ENCODE measurements around the gene ATM.
A peak's percentile ranks its signal among the peaks of the same experiment; 100 is the strongest.

The ATM gene

DNA sequence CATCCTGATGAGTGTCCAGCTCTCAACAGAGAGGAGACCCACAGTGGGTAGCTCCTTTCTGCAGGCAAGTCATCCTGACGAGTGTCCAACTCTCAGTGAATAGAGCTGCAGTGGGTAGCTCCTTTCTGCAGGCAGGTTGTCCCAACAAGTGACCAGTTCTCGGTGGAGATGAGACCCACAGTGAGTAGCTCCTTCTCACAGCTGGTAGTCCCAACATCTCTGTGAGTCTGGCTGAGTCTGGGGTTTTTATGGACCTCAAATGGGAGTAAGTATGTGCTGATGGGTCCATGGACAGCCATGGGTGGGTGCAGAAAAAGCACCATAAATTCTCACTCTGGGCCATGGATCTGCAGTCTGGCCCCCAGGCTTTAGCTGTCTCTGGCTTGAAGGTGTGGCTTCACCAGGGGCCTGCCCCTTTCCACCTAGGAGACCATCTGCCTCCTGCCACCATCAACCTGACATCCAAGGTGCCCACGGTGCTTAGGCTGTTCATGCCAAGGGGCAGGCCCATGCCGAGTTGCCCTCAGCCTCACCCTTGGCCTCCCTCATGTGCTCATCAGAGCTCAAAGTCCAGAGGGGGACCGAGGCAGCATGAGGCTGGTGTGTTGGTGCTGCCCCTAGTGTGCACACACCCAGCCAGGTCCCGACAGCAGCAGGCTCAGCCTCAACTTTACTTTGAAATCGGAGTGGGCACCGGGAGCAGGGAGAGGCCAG, 15.7 kb upstream of the ATM start:
- no peak overlapping the region for H3K4me3 ChIP-seq (ENCODE audit: low read depth, low read length)
- H3K4me1 ChIP-seq (ENCODE audit: control insufficient read depth, insufficient read depth, low read length), result no peaks in the 10 kb centered on the region
- H3K9me3 ChIP-seq (ENCODE audit: control insufficient read depth, insufficient read depth, low read length), result no peaks in the 10 kb centered on the region
- peaks cover 28% of the 10 kb centered on the region for H3K36me3 ChIP-seq (ENCODE audit: control insufficient read depth, insufficient read depth, low read length)
- no peak overlapping the region for H3K9ac ChIP-seq (ENCODE audit: low read depth, low read length)
- no peaks in the 10 kb centered on the region for H3K27me3 ChIP-seq (ENCODE audit: control insufficient read depth, insufficient read depth, low read length)

DNA sequence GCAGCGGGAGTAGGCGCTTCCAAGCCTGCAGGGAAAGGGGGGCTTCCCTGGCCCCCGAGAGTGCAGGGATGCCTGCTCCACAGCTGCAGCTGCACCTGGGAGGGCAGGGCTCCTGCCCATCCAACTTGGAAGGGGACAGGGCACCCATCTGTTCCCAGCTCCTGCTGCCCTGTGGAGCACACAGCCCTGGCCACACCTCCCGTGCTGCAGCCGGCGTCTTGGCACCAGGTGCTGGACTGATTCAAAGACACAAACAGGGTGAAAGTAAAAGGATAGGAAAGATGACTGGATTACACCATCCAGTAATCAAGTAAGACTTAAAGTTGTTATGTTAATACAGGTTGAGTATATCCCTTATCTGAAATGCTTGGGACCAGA, 15.2 kb upstream of the ATM start:
- Histone ChIP-seq H3K4me1 (ENCODE audit: control insufficient read depth, insufficient read depth, low read length) (no peaks in the 10 kb centered on the region), H3K27me3 (ENCODE audit: control insufficient read depth, insufficient read depth, low read length) (no peaks in the 10 kb centered on the region), H3K36me3 (ENCODE audit: control insufficient read depth, insufficient read depth, low read length) (peaks cover 28% of the 10 kb centered on the region), H3K9me3 (ENCODE audit: control insufficient read depth, insufficient read depth, low read length) (no peaks in the 10 kb centered on the region), H3K4me3 (ENCODE audit: low read depth, low read length) (no peak overlapping the region), H3K9ac (ENCODE audit: low read depth, low read length) (no peak overlapping the region)

DNA sequence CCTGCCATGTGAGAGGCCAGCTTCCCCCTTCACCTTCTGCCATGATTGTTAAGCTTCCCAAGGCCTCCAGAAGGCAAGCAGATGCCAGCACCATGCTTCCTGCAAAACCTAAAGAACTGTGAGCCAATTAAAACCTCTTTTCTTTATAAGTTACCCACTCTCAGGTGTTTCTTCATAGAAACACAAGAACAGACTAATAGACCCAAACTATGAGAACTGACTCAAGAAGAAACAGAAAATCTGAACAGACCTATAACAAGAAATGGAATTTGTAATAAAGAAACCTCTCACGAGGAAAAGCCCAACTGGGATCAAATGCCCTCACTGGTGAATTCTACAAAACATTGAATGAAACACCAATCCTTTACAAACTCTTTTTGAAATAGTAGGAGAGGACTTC, 12.4 kb upstream of the ATM start:
- H3K9me3 ChIP-seq (ENCODE audit: control insufficient read depth, insufficient read depth, low read length), result no peaks in the 10 kb centered on the region
- H3K4me1 ChIP-seq (ENCODE audit: control insufficient read depth, insufficient read depth, low read length), result no peaks in the 10 kb centered on the region
- H3K4me3 ChIP-seq (ENCODE audit: low read depth, low read length), result no peak overlapping the region
- peaks cover 20% of the 10 kb centered on the region for H3K36me3 ChIP-seq (ENCODE audit: control insufficient read depth, insufficient read depth, low read length)
- no peak overlapping the region for H3K9ac ChIP-seq (ENCODE audit: low read depth, low read length)
- H3K27me3 ChIP-seq (ENCODE audit: control insufficient read depth, insufficient read depth, low read length), result no peaks in the 10 kb centered on the region

DNA sequence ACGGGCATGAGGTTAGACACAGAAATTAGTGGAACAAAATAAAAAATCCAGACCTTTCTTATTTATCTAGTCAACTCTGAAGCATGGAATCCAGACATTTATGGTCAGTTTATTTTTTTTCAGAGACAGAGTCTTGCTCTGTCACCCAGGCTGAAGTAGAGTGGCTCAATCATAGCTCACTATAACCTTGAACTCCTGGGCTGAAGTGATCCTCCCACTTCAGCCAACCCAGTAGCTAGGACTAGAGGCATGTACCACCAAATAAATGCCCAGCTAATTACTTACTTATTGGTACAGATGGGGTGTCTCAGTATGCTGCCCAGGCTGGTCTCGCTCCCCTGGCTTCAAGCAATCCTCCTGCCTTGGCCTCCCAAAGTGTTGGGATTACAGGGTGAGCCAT, 9.1 kb upstream of the ATM start:
- Histone ChIP-seq H3K4me3 (ENCODE audit: low read depth, low read length) (no peak overlapping the region), H3K4me1 (ENCODE audit: control insufficient read depth, insufficient read depth, low read length) (no peaks in the 10 kb centered on the region), H3K9ac (ENCODE audit: low read depth, low read length) (no peak overlapping the region), H3K9me3 (ENCODE audit: control insufficient read depth, insufficient read depth, low read length) (no peaks in the 10 kb centered on the region), H3K36me3 (ENCODE audit: control insufficient read depth, insufficient read depth, low read length) (peaks cover 3% of the 10 kb centered on the region), H3K27me3 (ENCODE audit: control insufficient read depth, insufficient read depth, low read length) (no peaks in the 10 kb centered on the region)

DNA sequence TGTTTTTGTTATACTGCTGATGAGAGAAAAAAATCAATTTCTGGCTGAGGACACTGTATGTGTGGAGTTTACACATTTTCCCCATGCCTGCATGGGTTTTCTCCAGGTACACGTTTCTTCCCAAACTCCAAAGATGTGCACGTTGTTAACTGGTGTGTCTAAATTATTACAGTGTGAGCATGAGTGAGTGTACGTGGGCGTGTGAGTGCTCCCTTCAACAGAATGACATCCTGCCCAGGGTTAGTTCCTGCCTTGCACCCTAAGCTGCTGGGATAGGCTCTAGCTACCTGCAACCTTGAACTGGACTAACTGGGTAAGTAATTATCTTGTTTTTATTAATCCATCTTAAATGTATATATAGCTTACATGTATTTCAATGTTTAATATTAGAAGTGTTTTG, 5.9 kb upstream of the ATM start:
- no peak overlapping the region for H3K9ac ChIP-seq (ENCODE audit: low read depth, low read length)

DNA sequence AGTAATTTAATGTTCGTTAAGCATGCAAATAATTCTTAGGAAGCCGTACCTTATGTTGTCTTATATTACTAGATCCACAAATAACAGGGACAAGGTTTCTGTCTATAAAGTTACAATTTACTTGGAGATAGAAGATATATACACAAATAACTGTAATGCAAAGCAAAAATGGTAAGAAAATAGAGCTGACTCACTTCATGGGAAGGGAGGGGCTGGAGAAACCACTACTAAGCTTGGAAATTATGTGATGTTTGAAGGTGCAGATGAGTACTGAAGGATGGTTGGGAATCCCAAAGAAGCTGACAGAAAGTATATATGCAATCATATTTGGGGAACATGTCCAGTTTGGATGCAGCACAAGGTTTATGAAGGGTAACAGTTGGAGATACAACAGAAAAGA, 4.4 kb upstream of the ATM start:
- H3K9me3 ChIP-seq (ENCODE audit: control insufficient read depth, insufficient read depth, low read length), result no peaks in the 10 kb centered on the region
- H3K4me3 ChIP-seq (ENCODE audit: low read depth, low read length), result no peak overlapping the region
- no peaks in the 10 kb centered on the region for H3K36me3 ChIP-seq (ENCODE audit: control insufficient read depth, insufficient read depth, low read length)
- H3K4me1 ChIP-seq (ENCODE audit: control insufficient read depth, insufficient read depth, low read length), result peaks cover 2% of the 10 kb centered on the region
- no peak overlapping the region for H3K9ac ChIP-seq (ENCODE audit: low read depth, low read length)
- H3K27me3 ChIP-seq (ENCODE audit: control insufficient read depth, insufficient read depth, low read length), result no peaks in the 10 kb centered on the region

More for the DNA sequence above, 5.9 kb upstream of the ATM start:
- Histone ChIP-seq H3K27me3 (ENCODE audit: control insufficient read depth, insufficient read depth, low read length) (no peaks in the 10 kb centered on the region), H3K36me3 (ENCODE audit: control insufficient read depth, insufficient read depth, low read length) (no peaks in the 10 kb centered on the region), H3K4me1 (ENCODE audit: control insufficient read depth, insufficient read depth, low read length) (peaks cover 2% of the 10 kb centered on the region), H3K4me3 (ENCODE audit: low read depth, low read length) (no peak overlapping the region), H3K9me3 (ENCODE audit: control insufficient read depth, insufficient read depth, low read length) (no peaks in the 10 kb centered on the region)

DNA sequence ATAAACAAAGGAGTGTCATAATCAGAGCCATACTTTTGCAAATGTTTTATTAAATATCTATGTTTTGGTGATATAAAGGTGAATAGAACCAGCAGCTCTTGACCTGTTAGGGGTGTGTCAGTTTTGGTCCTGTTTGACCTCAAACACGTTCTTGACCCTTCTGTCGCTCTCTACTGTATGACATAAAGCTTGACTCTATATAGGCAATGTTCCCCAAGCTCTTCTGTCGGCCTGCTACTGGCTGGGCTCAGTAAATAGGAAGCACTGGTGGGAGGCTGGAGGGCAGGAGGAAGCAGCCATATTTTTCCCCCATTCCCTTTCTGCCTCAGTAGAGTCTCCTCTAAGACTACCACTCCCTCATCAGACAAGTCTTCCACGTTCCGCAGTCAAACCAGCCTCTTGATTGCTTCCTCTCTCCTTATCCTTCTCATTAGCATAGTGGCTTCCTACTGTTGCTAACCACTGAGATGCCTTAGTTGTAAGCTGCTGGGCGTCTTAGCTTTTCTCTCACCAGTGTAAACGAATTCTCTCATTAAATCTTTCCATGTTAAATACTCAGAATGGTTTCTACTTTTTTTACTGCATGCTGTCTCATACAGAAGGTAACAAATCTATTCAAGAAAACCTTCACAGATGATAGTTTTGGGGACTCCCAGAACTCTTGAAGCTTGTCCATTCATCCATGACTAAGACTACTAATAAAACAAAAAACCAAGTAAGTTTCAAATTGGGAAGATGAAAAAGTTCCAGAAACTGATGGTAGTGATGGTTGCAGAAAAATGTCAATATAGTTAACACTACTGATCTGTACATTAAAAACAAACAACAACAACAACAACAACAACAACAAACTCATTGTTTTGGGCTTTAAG, 3.7 kb upstream of the ATM start:
- H3K27me3 ChIP-seq (ENCODE audit: control insufficient read depth, insufficient read depth, low read length), result no peaks in the 10 kb centered on the region
- no peak overlapping the region for H3K9ac ChIP-seq (ENCODE audit: low read depth, low read length)
- no peaks in the 10 kb centered on the region for H3K9me3 ChIP-seq (ENCODE audit: control insufficient read depth, insufficient read depth, low read length)
- no peaks in the 10 kb centered on the region for H3K36me3 ChIP-seq (ENCODE audit: control insufficient read depth, insufficient read depth, low read length)
- H3K4me3 ChIP-seq (ENCODE audit: low read depth, low read length), result no peak overlapping the region
- H3K4me1 ChIP-seq (ENCODE audit: control insufficient read depth, insufficient read depth, low read length), result peaks cover 2% of the 10 kb centered on the region

DNA sequence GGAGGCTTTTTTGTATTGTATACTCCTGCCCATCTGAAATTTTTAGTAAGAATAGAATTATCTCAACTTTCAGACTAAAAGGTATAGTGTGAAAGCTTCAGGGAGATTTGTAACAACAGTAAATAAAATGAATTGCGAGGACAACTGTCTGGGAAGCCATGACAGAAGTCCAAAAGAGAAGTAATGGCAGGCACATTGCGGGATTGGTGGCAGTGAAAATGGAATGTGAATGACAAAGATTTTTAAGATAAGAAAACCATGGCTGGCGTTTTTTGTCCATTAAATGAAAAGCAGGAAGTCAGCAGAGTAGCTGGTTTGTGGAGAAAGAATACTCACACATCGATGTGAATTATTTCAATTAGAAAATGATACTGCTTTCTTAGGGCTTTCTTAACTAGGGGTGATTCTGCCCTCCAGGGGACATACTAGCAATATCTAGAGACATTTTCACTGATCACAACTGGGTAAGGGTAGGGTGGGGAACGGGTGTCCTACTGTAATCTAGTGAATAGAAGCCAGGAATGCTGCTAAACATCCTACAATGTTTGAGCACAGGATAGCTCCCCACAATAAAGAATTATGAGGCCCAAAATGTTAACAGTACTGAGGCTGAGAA, 2.0 kb upstream of the ATM start:
- peak overlapping the region; percentile 38 for H3K9ac ChIP-seq (ENCODE audit: low read depth, low read length)

DNA sequence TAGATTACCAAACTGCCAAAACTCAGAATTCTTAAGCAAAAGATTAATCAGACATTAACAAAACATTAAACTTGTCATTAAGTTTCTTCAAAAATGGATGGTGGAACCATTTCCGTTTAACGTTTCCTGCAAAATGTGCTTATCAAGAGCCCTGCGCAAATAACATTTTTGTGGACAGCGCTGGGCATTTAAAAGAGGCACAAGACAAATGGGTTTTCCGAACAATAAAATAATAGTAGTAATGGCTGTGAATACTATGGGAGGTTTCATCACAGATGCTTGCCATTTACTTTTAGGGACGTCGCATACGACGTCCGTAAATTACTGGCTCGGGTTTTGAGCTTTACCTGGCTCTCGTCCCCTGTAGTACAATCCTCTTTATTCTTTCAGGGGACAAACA, 1.5 kb upstream of the ATM start:
- H3K36me3 ChIP-seq (ENCODE audit: control insufficient read depth, insufficient read depth, low read length), result no peaks in the 10 kb centered on the region
- H3K4me1 ChIP-seq (ENCODE audit: control insufficient read depth, insufficient read depth, low read length), result peaks cover 13% of the 10 kb centered on the region
- peak overlapping the region; percentile 95 for H3K9ac ChIP-seq (ENCODE audit: low read depth, low read length)
- H3K9me3 ChIP-seq (ENCODE audit: control insufficient read depth, insufficient read depth, low read length), result no peaks in the 10 kb centered on the region
- no peaks in the 10 kb centered on the region for H3K27me3 ChIP-seq (ENCODE audit: control insufficient read depth, insufficient read depth, low read length)
- H3K4me3 ChIP-seq (ENCODE audit: low read depth, low read length), result peak overlapping the region; percentile 97

More for the DNA sequence above, 2.0 kb upstream of the ATM start:
- Histone ChIP-seq H3K27me3 (ENCODE audit: control insufficient read depth, insufficient read depth, low read length) (no peaks in the 10 kb centered on the region), H3K36me3 (ENCODE audit: control insufficient read depth, insufficient read depth, low read length) (no peaks in the 10 kb centered on the region), H3K4me1 (ENCODE audit: control insufficient read depth, insufficient read depth, low read length) (peaks cover 13% of the 10 kb centered on the region), H3K9me3 (ENCODE audit: control insufficient read depth, insufficient read depth, low read length) (no peaks in the 10 kb centered on the region), H3K4me3 (ENCODE audit: low read depth, low read length) (peak overlapping the region; percentile 97)

DNA sequence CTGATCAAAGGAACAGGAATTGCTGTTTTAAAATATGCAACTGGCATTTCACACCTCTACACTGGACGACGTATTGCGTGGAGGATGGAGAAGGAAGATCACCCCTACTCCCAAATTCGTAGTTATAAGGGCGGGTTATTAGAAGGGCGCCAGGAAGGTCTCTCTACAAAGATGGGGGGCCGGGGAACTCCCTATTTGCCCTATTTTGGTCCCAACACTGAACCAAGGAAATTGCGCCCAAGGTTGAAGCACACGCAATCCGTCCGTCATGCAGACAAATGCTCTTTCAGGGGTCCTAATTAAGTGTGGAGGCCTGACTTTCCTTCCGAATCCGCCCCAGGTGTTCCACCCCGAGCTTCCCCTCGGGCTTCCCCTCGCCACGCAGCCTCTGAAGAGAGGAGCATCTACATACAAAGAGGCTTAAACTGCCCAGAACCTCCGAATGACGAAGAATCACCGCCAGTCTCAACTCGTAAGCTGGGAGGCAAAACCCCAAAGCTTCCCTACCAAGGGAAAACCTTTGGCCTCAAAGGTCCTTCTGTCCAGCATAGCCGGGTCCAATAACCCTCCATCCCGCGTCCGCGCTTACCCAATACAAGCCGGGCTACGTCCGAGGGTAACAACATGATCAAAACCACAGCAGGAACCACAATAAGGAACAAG, 825 bp upstream of the ATM start:
- no peaks in the 10 kb centered on the region for H3K9me3 ChIP-seq (ENCODE audit: control insufficient read depth, insufficient read depth, low read length)
- peaks cover 13% of the 10 kb centered on the region for H3K4me1 ChIP-seq (ENCODE audit: control insufficient read depth, insufficient read depth, low read length)
- peak overlapping the region; percentile 97 for H3K4me3 ChIP-seq (ENCODE audit: low read depth, low read length)
- no peaks in the 10 kb centered on the region for H3K27me3 ChIP-seq (ENCODE audit: control insufficient read depth, insufficient read depth, low read length)
- peak overlapping the region; percentile 95 for H3K9ac ChIP-seq (ENCODE audit: low read depth, low read length)
- no peaks in the 10 kb centered on the region for H3K36me3 ChIP-seq (ENCODE audit: control insufficient read depth, insufficient read depth, low read length)

DNA sequence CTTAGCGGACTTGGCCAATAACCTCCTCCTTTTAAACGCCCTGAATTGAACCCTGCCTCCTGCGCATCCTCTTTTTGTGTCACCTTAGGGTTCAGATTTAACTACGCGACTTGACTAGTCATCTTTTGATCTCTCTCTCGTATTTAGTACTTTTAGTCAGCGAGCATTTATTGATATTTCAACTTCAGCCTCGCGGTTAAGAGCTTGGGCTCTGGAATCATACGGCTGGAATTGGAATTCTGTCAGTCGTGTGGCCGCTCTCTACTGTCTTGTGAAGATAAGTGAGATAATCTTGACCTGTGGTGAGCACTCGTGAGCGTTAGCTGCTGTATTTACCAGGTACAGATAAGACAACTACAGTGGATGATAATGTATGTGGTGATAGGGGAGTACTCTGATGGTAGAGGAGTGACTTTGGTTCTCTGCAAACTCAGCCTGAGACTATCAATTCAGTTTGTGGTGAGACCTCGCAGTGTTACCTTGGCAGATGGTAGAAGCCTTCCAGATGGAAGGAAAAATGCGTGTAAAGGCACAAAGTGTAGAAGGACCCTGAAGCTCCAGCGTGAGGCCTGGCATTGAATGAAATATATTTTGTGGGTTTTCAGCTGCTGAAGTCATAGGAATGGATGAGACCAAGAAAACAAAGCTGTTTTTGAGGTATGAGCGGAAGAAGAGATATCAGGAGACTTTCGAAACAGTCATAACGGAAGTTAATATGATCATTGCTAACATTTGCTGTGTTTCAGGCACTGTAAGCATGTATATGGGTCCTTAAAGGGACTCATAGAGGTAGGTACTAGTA, 682 bp downstream of the ATM start:
- Histone ChIP-seq H3K4me1 (ENCODE audit: control insufficient read depth, insufficient read depth, low read length) (peaks cover 13% of the 10 kb centered on the region), H3K9me3 (ENCODE audit: control insufficient read depth, insufficient read depth, low read length) (no peaks in the 10 kb centered on the region), H3K27me3 (ENCODE audit: control insufficient read depth, insufficient read depth, low read length) (no peaks in the 10 kb centered on the region)

More for the DNA sequence above, 682 bp downstream of the ATM start:
- Histone ChIP-seq H3K9ac (ENCODE audit: low read depth, low read length) (peak overlapping the region; percentile 86), H3K4me3 (ENCODE audit: low read depth, low read length) (peak overlapping the region; percentile 97), H3K36me3 (ENCODE audit: control insufficient read depth, insufficient read depth, low read length) (no peaks in the 10 kb centered on the region)

Measured in iPS-15b (cell line).